NCI-H345 treated with DMSO at 0.1 percent for 48 hours (cell line): ENCODE measurements around the gene COBL.

Experiments used
- DNase-seq: peaks from one replicate; lab custom pipeline; 2025; ENCODE audit not compliant: unreplicated experiment; lab: John Stamatoyannopoulos, UW

COBL gene

GRCh38 chr7:50976064-50976463 lies 340.5 kb downstream of the COBL start:
- DNase-seq = no peak

GRCh38 chr7:50974240-50974639 lies 342.4 kb downstream of the COBL start:
- no peak for DNase-seq

- DNase-seq = no peak
These were observed 342.8 kb downstream of the COBL start for GRCh38 chr7:50973814-50974213.

GRCh38 chr7:50970092-50970491 lies 346.5 kb downstream of the COBL start:
- DNase-seq = no peak
